ENCODE results near the gene EDA.

The EDA gene

GRCh38 chrX:70062076-70062475, 446.2 kb downstream of the EDA start, which contains the start of gene OTUD6A:
Gene OTUD6A, plus strand, starts transcription at chrX:70062457. Its CDS starts 68 bp downstream, at chrX:70062525.
- Histone ChIP-seq H3K36me3 (ENCODE audit: control insufficient read depth, low read length) (no peaks in the 10 kb centered on the region), H3K27me3 (ENCODE audit: control insufficient read depth, low read length) (no peaks in the 10 kb centered on the region), H4K20me1 (ENCODE audit: control insufficient read depth, insufficient read depth, low read depth, low read length) (no peaks in the 10 kb centered on the region), H3K27ac (ENCODE audit: low read depth, low read length) (no peak within 1 kb of the TSS), H3K9me3 (ENCODE audit: control insufficient read depth, insufficient read depth, low read length) (no peaks in the 10 kb centered on the region), H3K79me2 (ENCODE audit: control insufficient read depth, low read length) (no peaks in the 10 kb centered on the region), H3K4me3 (ENCODE audit: low read length) (no peak within 1 kb of the TSS), H3F3A (ENCODE audit: control insufficient read depth, insufficient read depth) (no peaks in the 10 kb centered on the region), H3K9me2 (replicated peaks; ENCODE audit: control insufficient read depth, low read length) (no peaks in the 10 kb centered on the region), H3K4me2 (ENCODE audit: low read length) (no peak within 1 kb of the TSS), H3K4me1 (ENCODE audit: control insufficient read depth, low read length) (no peaks in the 10 kb centered on the region)
- TF ChIP-seq EZH2phosphoT487 (IDR thresholded peaks at IDR 0.05; ENCODE audit: borderline replicate concordance, low read length) (no peak), CTCF (IDR thresholded peaks at IDR 0.05; ENCODE audit: low read depth, low read length, poor library complexity, severe bottlenecking) (no peak)

- H3K27me3 ChIP-seq (ENCODE audit: control insufficient read depth, low read length): no peaks in the 10 kb centered on the region
- no peaks in the 10 kb centered on the region for H3K4me1 ChIP-seq (ENCODE audit: control insufficient read depth, low read length)
- H3K4me2 ChIP-seq (ENCODE audit: low read length): no peak overlapping the region
- H4K20me1 ChIP-seq (ENCODE audit: control insufficient read depth, insufficient read depth, low read depth, low read length): no peaks in the 10 kb centered on the region
- H3K79me2 ChIP-seq (ENCODE audit: control insufficient read depth, low read length): no peaks in the 10 kb centered on the region
- H3K9me3 ChIP-seq (ENCODE audit: control insufficient read depth, insufficient read depth, low read length): no peaks in the 10 kb centered on the region
- TF ChIP-seq CTCF (IDR thresholded peaks at IDR 0.05; ENCODE audit: low read depth, low read length, poor library complexity, severe bottlenecking) (no peak), EZH2phosphoT487 (IDR thresholded peaks at IDR 0.05; ENCODE audit: borderline replicate concordance, low read length) (no peak)
- H3F3A ChIP-seq (ENCODE audit: control insufficient read depth, insufficient read depth): no peaks in the 10 kb centered on the region
- no peaks in the 10 kb centered on the region for H3K36me3 ChIP-seq (ENCODE audit: control insufficient read depth, low read length)
- H3K4me3 ChIP-seq (ENCODE audit: low read length): no peak overlapping the region
- H3K27ac ChIP-seq (ENCODE audit: low read depth, low read length): no peak overlapping the region
- no peaks in the 10 kb centered on the region for H3K9me2 ChIP-seq (replicated peaks; ENCODE audit: control insufficient read depth, low read length)
These were observed 447.1 kb downstream of the EDA start for GRCh38 chrX:70062961-70063550.

DNA sequence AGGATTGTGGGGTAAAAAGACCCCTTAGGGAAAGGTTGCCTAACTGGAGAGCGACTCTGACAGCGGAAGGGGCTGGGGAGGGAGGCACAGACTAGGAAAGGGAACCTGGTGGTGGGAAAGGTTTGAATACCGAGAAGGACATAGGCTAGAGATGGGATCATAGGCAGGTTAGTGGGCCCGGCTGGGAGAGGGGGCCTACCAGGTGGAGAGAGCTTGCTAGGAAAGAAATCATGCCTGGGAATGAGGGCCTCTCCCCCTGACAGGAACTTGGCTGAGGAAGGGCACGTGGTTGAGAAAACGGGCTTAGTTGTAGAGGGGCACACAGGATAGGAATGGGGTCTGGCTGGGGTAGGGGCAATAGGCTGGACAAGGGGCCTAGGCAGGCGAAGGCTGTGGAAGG, 450.7 kb downstream of the EDA start:
- no peaks in the 10 kb centered on the region for H3K79me2 ChIP-seq (ENCODE audit: control insufficient read depth, low read length)

More for the DNA sequence above, 450.7 kb downstream of the EDA start:
- Histone ChIP-seq H3K9me3 (ENCODE audit: control insufficient read depth, insufficient read depth, low read length) (no peaks in the 10 kb centered on the region), H3K27me3 (ENCODE audit: control insufficient read depth, low read length) (no peaks in the 10 kb centered on the region), H3F3A (ENCODE audit: control insufficient read depth, insufficient read depth) (no peaks in the 10 kb centered on the region), H4K20me1 (ENCODE audit: control insufficient read depth, insufficient read depth, low read depth, low read length) (no peaks in the 10 kb centered on the region), H3K4me3 (ENCODE audit: low read length) (no peak overlapping the region), H3K9me2 (replicated peaks; ENCODE audit: control insufficient read depth, low read length) (no peaks in the 10 kb centered on the region), H3K27ac (ENCODE audit: low read depth, low read length) (no peak overlapping the region), H3K36me3 (ENCODE audit: control insufficient read depth, low read length) (no peaks in the 10 kb centered on the region), H3K4me2 (ENCODE audit: low read length) (no peak overlapping the region), H3K4me1 (ENCODE audit: control insufficient read depth, low read length) (no peaks in the 10 kb centered on the region)
- TF ChIP-seq CTCF (IDR thresholded peaks at IDR 0.05; ENCODE audit: low read depth, low read length, poor library complexity, severe bottlenecking): no peak
- TF ChIP-seq EZH2phosphoT487 (IDR thresholded peaks at IDR 0.05; ENCODE audit: borderline replicate concordance, low read length): no peak

All from DOHH2 (cell line).